ENCODE data around the gene ICOS. TPM values are rescaled to one million over a fixed set of nuclear protein-coding genes. Genes with fewer than 3 reads are reported as not detected.

The ICOS gene
- total and polyA plus RNA-seq, 2 of the 4 experiments (the other 2 are of a cell fraction) = not detected

- no peak overlapping the region for H2BK5ac ChIP-seq (ENCODE audit: low read depth, low read length, poor library complexity, severe bottlenecking)
- no peak overlapping the region for H3K23ac ChIP-seq (ENCODE audit: low read depth, low read length)
- H4K91ac ChIP-seq (ENCODE audit: insufficient read depth, low read depth, low read length) = no peak overlapping the region
- H4K8ac ChIP-seq (ENCODE audit: low read depth in 2 of 2, low read length in 2 of 2) = no peak overlapping the region
- WGBS, 2 experiments (ENCODE audit: extremely low coverage in 2 of 2, insufficient read length in 1 of 2) = no CpG with 5 or more reads among the region's 8 CpGs
- no peak overlapping the region for H2BK15ac ChIP-seq (ENCODE audit: low read depth, low read length)
- dilution Hi-C loops (cut with HindIII; ENCODE audit: low sequenced_read_pairs, unreplicated experiment) (no loop called here), intact Hi-C loops (cut with micrococcal nuclease) (no loop called here), in situ Hi-C loops (cut with MboI; ENCODE audit: low sequenced_read_pairs) (no loop called here)
- no peak overlapping the region for H3K56ac ChIP-seq (ENCODE audit: extremely low read depth, insufficient read depth, low read length)
- H3K4me2 ChIP-seq (ENCODE audit: low read depth, low read length) = no peak overlapping the region
- ChIA-PET CTCF (no interaction called here), POLR2A (ENCODE audit: unreplicated experiment) (no interaction called here)
- no peak overlapping the region for H3K18ac ChIP-seq (ENCODE audit: low read depth, low read length)
- H2BK20ac ChIP-seq (ENCODE audit: low read depth, low read length) = no peak overlapping the region
- no peak for TF ChIP-seq CHD1 (IDR thresholded peaks at IDR 0.05; ENCODE audit: low read depth, low read length)
- no peak for TF ChIP-seq SMC3 (IDR thresholded peaks at IDR 0.05; ENCODE audit: low read depth, low read length)
- no peak for TF ChIP-seq POLR2A (IDR thresholded peaks at IDR 0.05; ENCODE audit: low read depth, low read length)
- no peak for TF ChIP-seq RFX5 (IDR thresholded peaks at IDR 0.05; ENCODE audit: low read depth, low read length)
- no peak for TF ChIP-seq CEBPB (IDR thresholded peaks at IDR 0.05; ENCODE audit: low read depth, low read length)
- no peak for TF ChIP-seq NFE2L2 (IDR thresholded peaks at IDR 0.05; ENCODE audit: low read depth, low read length)
- DNase-seq = no peak
- no peak for ATAC-seq (ENCODE audit: low read depth)
- no peak overlapping the region for H2AK5ac ChIP-seq (ENCODE audit: low read depth, low read length)
- H3K4me3 ChIP-seq (ENCODE audit: insufficient read depth, low read depth, low read length) = no peak overlapping the region
- no peak overlapping the region for H2BK120ac ChIP-seq (ENCODE audit: low read depth, low read length)
- H3K4me1 ChIP-seq (ENCODE audit: control insufficient read depth, insufficient read depth, low read length) = no peaks in the 10 kb centered on the region
- H3K14ac ChIP-seq (replicated peaks; ENCODE audit: low read depth, low read length) = no peak overlapping the region
- H2AFZ ChIP-seq (replicated peaks; ENCODE audit: low read length, poor library complexity) = no peak overlapping the region
- no peak overlapping the region for H3K4ac ChIP-seq (ENCODE audit: low read depth, low read length)
- H4K20me1 ChIP-seq (ENCODE audit: insufficient read depth, low read length) = no peaks in the 10 kb centered on the region
- no peak overlapping the region for H3K27ac ChIP-seq (ENCODE audit: insufficient read depth, low read length)
- H2AK9ac ChIP-seq (replicated peaks; ENCODE audit: low read depth, low read length, poor library complexity) = no peak overlapping the region
- no peaks in the 10 kb centered on the region for H3K9me3 ChIP-seq (ENCODE audit: control insufficient read depth, insufficient read depth, low read length)
- H4K5ac ChIP-seq (ENCODE audit: low read depth, low read length) = no peak overlapping the region
- no peaks in the 10 kb centered on the region for H3K79me1 ChIP-seq (ENCODE audit: low read depth in 1 of 2, low read length in 2 of 2)
- no peaks in the 10 kb centered on the region for H3K9me1 ChIP-seq (ENCODE audit: insufficient read depth, low read length)
- H3K27me3 ChIP-seq (ENCODE audit: control insufficient read depth, insufficient read depth, low read length) = peaks cover 11% of the 10 kb centered on the region
- no TSS peak for BruUV-seq (replicated peaks)
- H3K36me3 ChIP-seq (ENCODE audit: control insufficient read depth, insufficient read depth, low read length) = no peaks in the 10 kb centered on the region
- H3K9ac ChIP-seq (ENCODE audit: low read depth, low read length) = no peak overlapping the region
These were observed 1.7 kb upstream of the ICOS start for GRCh38 chr2:203934711-203935438.

All from IMR-90 (cell line).